Esophagus mucosa (tissue), 1 donor: ENCODE data around the gene DCDC2C. TPM values are rescaled to one million over a fixed set of nuclear protein-coding genes. Genes with fewer than 3 reads are reported as not detected.

ENCODE experiments used
- ATAC-seq: fragments of 200-7000 bp; cut with Tn5 transposase; one replicate; pipeline ENCODE4 v1.9.1; 2020
- total RNA-seq: library from RNA; stranded (reverse); gene quantifications from one replicate; pipeline ENCODE4 v1.2.4, GENCODE V29; 2023
- donor health status: DM: yes; HTN: yes; CAD: no.

Gene DCDC2C
- total RNA-seq, 1 donor from 2014 or later = not detected

GRCh38 chr2:3712831-3713503 lies 9.6 kb downstream of the DCDC2C start:
- no peak for ATAC-seq

DNA sequence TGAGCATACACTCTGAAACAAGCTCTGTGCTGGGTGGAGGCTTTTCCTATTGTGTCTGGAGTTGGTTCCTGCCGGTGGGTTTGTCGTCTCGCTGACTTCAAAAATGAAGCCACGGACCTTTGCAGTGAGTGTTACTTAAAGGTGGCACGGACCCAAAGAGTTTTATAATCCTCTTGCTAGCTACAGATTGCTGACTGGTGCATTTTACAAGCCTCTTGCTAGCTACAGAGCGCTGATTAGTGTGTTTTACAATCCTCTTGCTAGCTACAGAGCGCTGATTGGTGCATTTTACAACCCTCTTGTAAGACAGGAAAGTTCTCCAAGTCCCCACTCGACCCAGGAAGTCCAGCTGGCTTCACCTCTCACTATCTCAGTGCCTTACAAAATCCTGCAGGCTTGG lies 15.3 kb downstream of the DCDC2C start:
- no peak for ATAC-seq

- no peak for ATAC-seq
Observed at GRCh38 chr2:3725002-3725401, 21.6 kb downstream of the DCDC2C start.

- no peak for ATAC-seq
Observed at GRCh38 chr2:3725458-3726250, 22.3 kb downstream of the DCDC2C start.

- no peak for ATAC-seq
Observed at GRCh38 chr2:3726511-3726910, 23.1 kb downstream of the DCDC2C start.

DNA sequence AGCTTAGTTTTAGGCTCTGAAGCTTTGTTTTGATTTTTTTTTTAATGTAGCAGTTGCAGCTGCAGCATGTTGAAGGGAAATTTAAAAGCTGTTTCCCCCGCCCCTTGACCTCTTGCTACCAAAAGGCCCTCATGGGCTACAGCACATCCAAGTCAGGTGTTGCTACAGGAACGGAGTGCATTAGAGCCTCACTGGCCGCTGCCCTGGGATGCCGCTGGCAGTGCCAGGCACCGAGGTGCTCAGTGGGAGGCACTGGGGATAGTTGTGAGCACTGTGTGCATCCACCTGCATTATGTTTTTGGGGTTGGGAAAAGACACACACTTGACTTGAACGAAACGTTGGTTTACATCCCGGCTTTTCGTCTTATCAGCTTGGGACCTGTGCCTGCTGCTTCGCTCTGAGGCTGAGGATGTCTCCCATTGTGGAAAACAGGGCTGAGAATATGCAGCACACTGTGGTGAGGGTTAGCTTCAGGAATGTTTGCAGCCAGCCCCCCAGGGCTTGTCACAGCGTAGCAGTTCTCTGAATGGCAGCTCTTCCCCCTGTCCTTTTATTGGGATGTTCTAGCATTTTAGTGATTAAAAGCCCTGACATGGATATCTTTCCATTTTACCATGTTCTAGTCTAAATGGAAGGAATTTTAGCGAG lies 24.1 kb downstream of the DCDC2C start:
- no peak for ATAC-seq

GRCh38 chr2:3728104-3729054 lies 25.0 kb downstream of the DCDC2C start:
- ATAC-seq = no peak

DNA sequence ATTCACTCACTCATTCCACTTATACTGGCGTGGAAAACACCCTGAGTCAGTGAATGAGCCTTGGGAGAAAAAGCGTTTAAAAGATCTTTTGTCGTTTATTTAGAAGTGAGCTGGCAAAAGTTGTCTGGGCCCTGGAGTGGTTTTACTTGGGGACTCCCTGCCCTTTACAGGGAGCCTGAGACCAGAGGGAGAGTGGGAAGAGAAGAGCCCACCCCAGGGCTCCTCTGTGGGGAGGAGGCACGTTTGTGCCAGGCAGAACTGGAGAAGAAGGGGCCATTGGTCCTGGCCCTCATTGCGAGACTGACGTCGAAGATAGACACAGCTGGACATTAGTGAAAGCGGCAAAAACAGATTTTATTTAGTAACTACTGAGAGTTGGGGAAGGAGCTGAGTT lies 25.7 kb downstream of the DCDC2C start:
- ATAC-seq = no peak

DNA sequence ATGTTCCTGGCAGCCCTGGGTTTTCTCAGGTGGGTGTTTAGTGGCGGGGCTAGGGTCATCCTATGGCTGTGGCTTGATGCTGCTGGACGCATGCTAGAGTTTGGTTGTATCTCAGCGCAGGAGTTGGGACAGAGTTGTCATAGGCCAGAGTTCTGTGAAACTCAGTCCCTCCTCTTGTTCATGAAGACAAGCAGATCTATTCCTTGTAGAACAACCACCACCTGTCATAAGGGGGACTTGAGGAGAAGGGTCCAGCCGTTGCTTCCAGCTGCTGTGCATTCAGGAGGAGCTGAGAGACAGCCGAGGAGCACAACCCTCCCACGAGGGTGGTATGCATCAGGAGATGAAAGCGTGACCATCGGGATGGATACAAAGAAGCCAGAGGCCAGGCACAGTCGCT lies 26.4 kb downstream of the DCDC2C start:
- no peak for ATAC-seq

DNA sequence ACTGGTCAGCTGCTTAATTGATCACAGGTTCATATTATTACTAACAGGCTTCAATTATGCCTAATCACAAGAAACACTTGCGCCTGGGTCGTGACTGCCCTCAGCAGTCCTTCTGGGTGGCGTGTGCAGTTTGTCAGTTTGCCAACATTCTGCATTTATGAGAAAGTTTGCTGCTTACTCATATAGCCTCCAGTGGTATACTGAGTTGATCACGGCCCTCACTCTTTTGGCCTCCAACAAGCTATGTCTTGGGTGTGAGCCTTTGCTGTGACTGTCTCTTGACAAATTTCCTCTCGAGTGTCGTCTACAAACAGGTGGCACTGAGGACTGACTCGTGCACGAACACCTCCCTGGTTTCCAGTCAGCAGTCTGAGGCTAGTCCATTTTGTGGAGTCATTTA lies 27.3 kb downstream of the DCDC2C start:
- ATAC-seq = no peak

DNA sequence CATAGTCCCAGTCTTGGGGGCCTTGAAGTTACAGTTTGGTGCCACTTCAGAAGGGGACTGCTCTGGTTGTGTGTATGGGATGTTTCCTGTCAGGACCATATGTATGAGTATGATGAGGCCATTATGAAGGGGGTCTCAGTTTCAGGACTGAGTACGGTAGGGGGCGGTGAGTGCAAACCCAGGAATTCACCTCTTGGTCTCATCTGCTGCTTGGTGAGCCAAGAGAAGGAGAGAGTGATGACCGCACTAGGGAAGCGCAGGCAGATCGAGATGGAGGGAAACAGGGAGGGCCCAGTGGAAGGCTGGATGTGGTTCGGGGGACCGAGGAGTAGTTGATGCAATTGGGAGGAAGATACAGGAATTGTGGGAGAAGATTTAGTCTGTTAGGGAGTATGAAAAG lies 28.5 kb downstream of the DCDC2C start:
- no peak for ATAC-seq

DNA sequence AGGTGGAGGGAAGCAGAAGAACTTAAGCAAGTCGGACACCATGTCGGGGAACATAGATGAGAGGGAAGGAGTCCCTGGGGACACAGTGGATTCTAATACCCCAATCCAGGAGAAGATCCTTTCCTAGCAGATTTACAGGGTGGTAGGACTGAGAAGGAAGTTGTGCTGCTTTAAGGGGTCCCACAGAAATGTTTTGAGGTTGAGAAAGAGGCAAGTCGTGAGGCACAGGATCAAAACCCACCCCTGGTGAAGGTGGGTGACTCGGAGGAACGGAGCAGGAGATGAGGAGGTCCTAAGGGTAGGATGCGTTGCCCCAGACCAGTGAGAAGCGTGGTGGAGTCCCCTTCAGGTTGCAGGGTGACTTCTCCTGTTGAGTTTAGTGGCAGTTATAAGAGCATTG lies 32.7 kb downstream of the DCDC2C start:
- no peak for ATAC-seq

DNA sequence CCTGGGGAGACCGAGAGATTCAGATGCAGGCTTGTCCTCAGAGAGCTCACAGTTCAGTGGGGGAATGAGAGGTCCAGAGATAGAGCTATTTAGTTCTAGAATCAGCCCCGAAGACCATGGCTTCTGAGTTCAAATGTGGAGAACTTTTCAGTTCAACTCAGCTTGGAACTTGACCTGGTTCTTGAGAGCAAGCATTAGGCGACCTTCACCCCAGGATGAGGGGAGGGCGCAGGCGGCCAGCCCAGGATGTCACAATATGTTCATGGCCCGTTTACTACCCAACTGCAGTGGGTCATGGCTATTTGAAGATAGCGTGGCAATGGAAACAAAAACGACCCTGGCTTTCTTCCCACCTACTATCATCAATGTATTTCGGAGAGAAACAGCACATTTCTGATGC lies 33.8 kb downstream of the DCDC2C start:
- no peak for ATAC-seq

DNA sequence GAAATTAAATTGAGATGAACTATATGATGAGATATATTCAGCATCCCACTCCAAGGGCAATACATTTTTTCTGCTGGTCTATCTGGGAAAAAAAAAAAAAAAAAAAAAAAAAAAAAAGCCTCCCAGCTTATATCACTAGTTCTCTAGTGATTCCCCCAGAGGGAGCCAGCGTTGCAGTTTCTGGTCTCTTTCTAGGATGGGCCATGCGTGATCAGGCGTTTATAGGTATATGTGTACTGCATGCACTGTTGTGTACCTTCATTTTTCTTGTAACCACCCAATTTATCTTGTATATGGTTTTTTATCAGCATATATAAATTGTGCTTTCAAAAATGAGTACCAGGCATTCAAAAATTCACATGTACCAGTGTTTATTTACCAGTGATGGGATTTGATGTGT lies 35.1 kb downstream of the DCDC2C start:
- no peak for ATAC-seq

DNA sequence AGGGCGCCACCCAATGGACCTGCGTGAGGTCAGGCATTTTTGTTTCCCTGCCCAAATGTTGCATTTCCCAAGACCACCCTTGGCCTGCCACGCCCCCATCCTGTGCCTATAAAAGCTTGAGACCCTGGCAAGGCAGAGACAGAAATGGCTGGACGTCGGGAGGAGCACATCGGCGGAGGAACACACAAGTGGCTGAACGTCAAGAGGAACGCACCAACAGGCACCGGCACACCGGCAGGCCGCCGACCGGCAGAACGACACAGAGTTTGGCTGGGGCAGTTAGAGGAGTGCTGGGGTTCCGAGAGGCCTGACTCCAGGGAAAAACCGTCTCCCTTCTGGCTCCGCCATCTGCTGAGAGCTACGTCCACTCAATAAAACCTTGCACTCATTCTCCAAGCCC lies 35.9 kb downstream of the DCDC2C start:
- ATAC-seq = no peak

- no peak for ATAC-seq
Observed at GRCh38 chr2:3741396-3741795, 38.0 kb downstream of the DCDC2C start.

DNA sequence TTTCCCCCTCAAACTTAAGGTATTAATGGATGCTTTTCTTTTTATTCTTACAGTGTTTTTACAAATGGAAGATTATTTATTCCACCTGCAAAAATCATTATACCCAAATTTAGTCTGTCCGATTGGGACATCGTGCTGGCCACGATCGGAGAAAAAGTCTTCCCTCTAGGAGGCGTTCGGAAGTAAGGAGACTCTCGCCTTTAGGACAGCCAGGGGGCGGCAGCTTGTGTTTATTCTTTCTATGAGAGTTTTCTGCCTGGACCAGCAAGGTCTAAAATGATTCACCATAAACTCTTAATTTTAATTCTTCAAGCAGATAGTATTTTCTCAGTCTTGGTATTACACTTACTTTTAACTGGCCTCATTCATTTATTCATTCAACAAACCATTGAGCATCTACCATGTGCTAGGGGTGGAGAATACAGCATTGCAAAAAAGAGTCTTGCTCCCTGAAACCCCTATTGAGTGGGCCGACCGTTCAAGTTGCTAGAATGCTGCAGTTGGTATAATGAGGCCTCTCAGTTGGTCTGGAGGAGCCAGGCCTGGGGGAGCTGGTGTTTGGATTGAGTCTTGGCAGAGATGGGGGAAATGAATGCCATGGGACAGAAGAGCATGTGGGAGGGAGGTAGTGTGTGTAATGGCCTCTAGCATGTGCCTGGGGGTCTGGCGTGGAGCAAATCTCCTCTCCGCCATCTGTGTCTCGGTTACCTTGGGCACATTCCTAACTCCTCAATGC lies 38.7 kb downstream of the DCDC2C start:
- no peak for ATAC-seq

DNA sequence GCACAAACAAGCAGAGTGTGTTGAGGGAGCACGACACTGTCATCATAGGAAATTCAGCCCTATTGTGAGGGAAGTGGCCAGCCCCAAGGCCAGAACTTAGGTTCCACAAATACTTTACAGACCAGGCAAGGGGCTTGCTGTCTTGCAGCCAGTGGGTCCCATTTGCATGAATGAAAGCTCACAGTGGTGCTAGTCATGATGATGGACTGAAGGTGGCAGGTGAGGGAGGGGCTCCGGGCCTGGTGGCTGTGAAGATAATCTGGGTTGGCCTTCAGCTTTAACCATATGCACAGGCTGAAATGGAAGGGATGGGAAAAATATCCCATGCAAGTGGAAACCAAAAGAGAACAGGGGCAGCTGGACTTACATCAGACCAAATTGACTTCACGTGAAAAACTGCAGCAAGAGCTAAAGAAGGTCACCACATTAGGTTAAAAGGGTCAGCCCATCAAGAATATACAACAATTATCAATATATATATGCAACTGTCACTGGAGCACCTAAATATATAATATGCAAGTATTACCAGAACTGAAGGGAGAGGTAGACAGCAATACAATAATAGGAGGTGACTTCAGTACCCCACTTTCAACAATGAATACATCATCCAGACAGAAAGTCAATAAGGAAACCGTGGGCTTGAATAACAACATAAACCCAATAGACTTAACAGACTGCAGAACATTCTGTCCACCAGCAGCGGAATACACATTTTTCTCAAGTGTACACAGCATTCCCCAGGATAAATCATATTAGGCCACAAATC lies 39.6 kb downstream of the DCDC2C start:
- no peak for ATAC-seq

DNA sequence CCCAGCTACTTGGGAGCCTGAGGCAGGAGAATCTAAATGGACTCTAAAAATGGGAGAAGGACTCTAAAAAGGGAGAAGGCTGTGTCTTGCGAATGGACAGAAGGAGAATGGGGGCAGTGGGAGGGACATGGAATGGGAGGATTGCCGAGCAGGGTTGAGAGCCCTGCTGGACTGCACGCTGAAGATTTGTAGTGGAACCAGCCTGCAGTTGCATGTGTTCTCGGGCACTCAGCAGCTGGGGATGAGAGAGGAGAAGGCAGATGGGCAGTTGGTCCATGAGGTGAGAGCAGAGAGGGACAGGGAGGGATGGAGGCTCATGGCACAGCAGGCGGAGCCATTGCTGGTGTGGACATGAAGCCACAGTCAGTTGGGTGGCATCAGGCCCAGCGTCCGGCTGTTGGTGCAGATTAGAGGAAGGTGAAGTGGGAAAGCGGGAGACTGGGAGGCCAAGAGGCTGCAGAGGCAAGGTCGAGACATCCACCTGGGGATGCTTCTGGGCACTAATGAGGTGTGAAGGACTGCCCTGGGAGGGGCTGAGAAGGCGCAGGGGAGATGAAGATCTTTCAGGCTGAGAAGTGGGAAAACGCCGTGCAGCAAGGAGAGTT lies 40.7 kb downstream of the DCDC2C start:
- ATAC-seq = no peak

DNA sequence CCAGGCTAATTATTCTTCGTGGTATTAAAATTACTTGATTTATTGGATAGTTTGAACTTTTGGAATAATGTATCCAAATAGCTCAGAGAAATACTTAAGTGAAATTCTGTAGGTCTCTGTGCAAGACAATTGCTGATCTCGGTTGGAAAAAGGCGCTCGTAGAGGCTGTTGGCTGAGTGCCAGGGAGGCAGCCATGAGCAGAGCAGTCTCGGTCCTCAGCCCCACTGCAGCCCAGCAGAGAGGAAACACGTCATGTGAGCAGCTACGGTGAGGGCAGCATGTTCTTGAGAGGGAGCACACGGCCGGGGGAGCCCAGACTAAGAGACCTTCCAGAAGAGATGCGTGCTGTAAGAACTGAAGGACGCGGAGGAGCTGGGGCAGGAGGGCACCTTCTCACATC lies 42.5 kb downstream of the DCDC2C start:
- ATAC-seq = no peak
